ENCODE results near the gene KRTAP10-6. TPM values are rescaled to one million over a fixed set of nuclear protein-coding genes. Genes with fewer than 3 reads are reported as not detected.

Gene KRTAP10-6
- total and polyA plus RNA-seq, 2 experiments from 2014 or later, result not detected

DNA sequence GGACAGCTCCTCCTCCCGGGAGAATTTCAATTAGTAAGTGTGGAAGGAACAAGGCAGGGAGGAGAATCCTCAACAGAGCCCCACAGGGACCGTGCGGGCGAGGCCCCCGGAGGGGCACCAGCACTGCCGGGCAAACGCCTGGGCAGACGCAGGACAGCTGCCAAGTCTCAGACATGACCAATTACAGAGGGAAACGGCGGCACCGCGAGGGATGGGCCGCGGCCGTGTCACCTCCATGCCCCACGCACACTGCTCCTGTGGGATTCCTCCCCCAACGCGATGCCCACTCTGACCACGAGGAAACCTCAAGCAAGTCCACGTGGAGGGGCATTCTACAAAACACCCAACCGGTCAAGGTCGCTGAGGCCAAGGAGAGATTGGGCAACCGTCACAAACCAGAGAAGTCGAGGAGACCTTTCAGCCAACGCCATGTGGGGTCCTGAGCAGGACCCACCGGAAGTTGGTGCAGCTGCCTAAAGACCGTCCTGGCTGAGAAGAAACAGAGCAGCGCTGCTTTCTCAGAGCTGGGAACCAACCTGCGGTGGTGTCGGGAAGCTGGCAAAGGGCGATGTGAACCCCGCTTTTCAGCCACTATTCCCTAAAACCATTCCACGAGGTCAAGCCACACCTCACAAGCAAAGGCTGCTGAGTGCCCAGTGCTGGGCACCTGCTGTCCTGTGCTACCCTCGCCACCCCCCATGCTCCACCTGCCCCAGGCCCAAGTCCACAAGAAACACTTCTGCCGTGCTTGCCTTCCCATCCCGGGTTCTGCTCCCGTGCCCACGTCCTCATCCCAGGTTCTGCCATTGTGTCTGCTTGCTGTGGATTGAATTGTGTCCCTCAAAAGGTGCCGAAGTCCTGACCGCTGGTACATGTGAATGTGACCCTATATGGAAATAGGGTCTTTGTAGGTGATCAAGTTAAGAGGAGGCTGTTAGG lies 20.2 kb downstream of the KRTAP10-6 start:
- no peaks in the 10 kb centered on the region for H3K9me2 ChIP-seq (ENCODE audit: insufficient read depth)
- H3K27me3 ChIP-seq (replicated peaks; ENCODE audit: insufficient read depth), result peaks cover 5% of the 10 kb centered on the region
- TF ChIP-seq EZH2phosphoT487 (IDR thresholded peaks at IDR 0.05; ENCODE audit: insufficient read depth, low read depth) (no peak), EZH2 (IDR thresholded peaks at IDR 0.05; ENCODE audit: insufficient read depth, poor library complexity, severe bottlenecking) (no peak)
- WGBS, 2 experiments (ENCODE audit: low coverage in 1 of 2, low lambda C conversion rate in 2 of 2, missing lambda C conversion rate in 2 of 2), result 62 to 64% methylated on average over 38 to 39 of the region's 40 CpGs
- no peak overlapping the region for H2AFZ ChIP-seq
- in situ Hi-C loops (cut with MboI), result no loop called here
- H3K9ac ChIP-seq, result no peak overlapping the region
- DNase-seq, result no peak
- H3K27ac ChIP-seq, result no peak overlapping the region
- no peaks in the 10 kb centered on the region for H3F3A ChIP-seq (ENCODE audit: insufficient read depth)
- no peak overlapping the region for H3K4me2 ChIP-seq (ENCODE audit: unreplicated experiment)
- no peak overlapping the region for H3K4me3 ChIP-seq
- H4K20me1 ChIP-seq (ENCODE audit: insufficient read depth), result no peaks in the 10 kb centered on the region
- no peaks in the 10 kb centered on the region for H3K9me3 ChIP-seq (ENCODE audit: low read depth)
- H3K79me2 ChIP-seq (ENCODE audit: insufficient read depth), result no peaks in the 10 kb centered on the region
- H3K4me1 ChIP-seq (ENCODE audit: insufficient read depth), result no peaks in the 10 kb centered on the region
- H3K36me3 ChIP-seq (ENCODE audit: low read depth), result no peaks in the 10 kb centered on the region

DNA sequence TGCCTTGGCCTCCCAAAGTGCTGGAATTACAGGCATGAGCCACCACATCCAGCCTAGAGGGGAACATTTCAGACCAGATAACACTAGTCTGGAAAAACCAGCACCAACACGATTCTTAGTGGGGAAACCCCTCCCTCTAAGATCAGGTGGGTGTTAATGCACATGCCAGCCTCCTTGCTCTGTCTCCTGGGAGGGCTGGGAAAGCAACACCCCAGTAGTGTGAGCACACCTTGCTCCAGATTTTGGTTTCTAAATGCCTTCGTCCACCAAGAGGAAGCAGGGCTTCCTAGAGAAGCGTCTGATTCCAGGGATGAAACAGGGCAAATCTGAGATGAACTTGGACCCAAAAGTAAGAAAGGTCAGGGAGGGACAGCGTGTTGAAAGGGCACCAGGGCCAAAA lies 21.0 kb downstream of the KRTAP10-6 start:
- H3K9me2 ChIP-seq (ENCODE audit: insufficient read depth), result no peaks in the 10 kb centered on the region
- no peak overlapping the region for H2AFZ ChIP-seq
- no peaks in the 10 kb centered on the region for H4K20me1 ChIP-seq (ENCODE audit: insufficient read depth)
- H3K4me1 ChIP-seq (ENCODE audit: insufficient read depth), result no peaks in the 10 kb centered on the region
- no peaks in the 10 kb centered on the region for H3K79me2 ChIP-seq (ENCODE audit: insufficient read depth)
- H3K27ac ChIP-seq, result no peak overlapping the region
- H3K36me3 ChIP-seq (ENCODE audit: low read depth), result no peaks in the 10 kb centered on the region
- H3K4me3 ChIP-seq, result no peak overlapping the region
- no peak for TF ChIP-seq EZH2 (IDR thresholded peaks at IDR 0.05; ENCODE audit: insufficient read depth, poor library complexity, severe bottlenecking)
- H3K27me3 ChIP-seq (replicated peaks; ENCODE audit: insufficient read depth), result peaks cover 13% of the 10 kb centered on the region; the same call in 1 of the 2 replicates
- no peak for DNase-seq
- in situ Hi-C loops (cut with MboI), result no loop called here
- H3K4me2 ChIP-seq (ENCODE audit: unreplicated experiment), result no peak overlapping the region
- WGBS, 2 experiments (ENCODE audit: low coverage in 1 of 2, low lambda C conversion rate in 2 of 2, missing lambda C conversion rate in 2 of 2), result 21 to 26% methylated on average over 4 of the region's 4 CpGs
- H3K9me3 ChIP-seq (ENCODE audit: low read depth), result no peaks in the 10 kb centered on the region
- H3K9ac ChIP-seq, result no peak overlapping the region
- no peaks in the 10 kb centered on the region for H3F3A ChIP-seq (ENCODE audit: insufficient read depth)

DNA sequence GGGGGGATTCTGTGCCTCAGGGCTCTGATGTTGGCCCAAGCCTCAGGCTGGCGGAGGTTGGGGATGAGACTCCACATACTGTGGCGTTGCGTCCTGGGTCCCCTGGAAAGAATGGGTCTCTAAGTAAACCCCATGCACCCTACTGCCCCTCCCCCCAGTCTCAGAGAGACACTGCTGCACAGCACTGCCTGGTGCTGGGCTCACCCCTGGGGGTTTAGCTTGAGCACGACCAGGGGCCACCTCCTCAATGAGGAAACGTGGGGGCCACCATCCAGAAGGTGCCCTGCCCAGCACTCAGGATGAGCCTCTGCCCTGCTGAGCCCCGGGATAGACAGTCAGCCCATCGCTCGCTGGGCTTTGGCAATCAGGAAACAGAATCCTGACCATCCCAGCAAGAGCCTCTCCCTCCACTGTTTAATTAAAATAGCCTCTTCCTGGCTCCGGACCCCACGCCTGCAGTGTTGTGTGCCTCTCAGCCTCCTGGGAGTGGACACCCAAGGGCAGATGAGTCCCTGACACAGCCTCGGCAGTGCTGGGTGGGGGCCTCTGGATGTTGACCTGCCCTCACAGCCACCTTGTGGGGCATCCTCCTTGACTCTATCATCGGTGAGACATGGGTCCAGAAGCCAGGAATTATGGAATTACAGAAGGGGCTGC lies 22.3 kb downstream of the KRTAP10-6 start:
- no peak overlapping the region for H3K27ac ChIP-seq
- no peaks in the 10 kb centered on the region for H3F3A ChIP-seq (ENCODE audit: insufficient read depth)
- no peaks in the 10 kb centered on the region for H3K79me2 ChIP-seq (ENCODE audit: insufficient read depth)
- DNase-seq, result no peak
- H3K9me3 ChIP-seq (ENCODE audit: low read depth), result no peaks in the 10 kb centered on the region
- in situ Hi-C loops (cut with MboI), result no loop called here
- H3K9ac ChIP-seq, result no peak overlapping the region
- no peaks in the 10 kb centered on the region for H3K36me3 ChIP-seq (ENCODE audit: low read depth)
- TF ChIP-seq EZH2phosphoT487 (IDR thresholded peaks at IDR 0.05; ENCODE audit: insufficient read depth, low read depth) (no peak), EZH2 (IDR thresholded peaks at IDR 0.05; ENCODE audit: insufficient read depth, poor library complexity, severe bottlenecking) (no peak)
- no peaks in the 10 kb centered on the region for H3K4me1 ChIP-seq (ENCODE audit: insufficient read depth)
- no peaks in the 10 kb centered on the region for H3K9me2 ChIP-seq (ENCODE audit: insufficient read depth)
- no peak overlapping the region for H3K4me2 ChIP-seq (ENCODE audit: unreplicated experiment)
- H4K20me1 ChIP-seq (ENCODE audit: insufficient read depth), result no peaks in the 10 kb centered on the region
- H2AFZ ChIP-seq, result no peak overlapping the region
- H3K4me3 ChIP-seq, result no peak overlapping the region
- H3K27me3 ChIP-seq (replicated peaks; ENCODE audit: insufficient read depth), result peaks cover 14% of the 10 kb centered on the region; the same call in 1 of the 2 replicates
- 39 to 44% methylated on average over 11 to 12 of the region's 12 CpGs for WGBS, 2 experiments (ENCODE audit: low coverage in 1 of 2, low lambda C conversion rate in 2 of 2, missing lambda C conversion rate in 2 of 2)

DNA sequence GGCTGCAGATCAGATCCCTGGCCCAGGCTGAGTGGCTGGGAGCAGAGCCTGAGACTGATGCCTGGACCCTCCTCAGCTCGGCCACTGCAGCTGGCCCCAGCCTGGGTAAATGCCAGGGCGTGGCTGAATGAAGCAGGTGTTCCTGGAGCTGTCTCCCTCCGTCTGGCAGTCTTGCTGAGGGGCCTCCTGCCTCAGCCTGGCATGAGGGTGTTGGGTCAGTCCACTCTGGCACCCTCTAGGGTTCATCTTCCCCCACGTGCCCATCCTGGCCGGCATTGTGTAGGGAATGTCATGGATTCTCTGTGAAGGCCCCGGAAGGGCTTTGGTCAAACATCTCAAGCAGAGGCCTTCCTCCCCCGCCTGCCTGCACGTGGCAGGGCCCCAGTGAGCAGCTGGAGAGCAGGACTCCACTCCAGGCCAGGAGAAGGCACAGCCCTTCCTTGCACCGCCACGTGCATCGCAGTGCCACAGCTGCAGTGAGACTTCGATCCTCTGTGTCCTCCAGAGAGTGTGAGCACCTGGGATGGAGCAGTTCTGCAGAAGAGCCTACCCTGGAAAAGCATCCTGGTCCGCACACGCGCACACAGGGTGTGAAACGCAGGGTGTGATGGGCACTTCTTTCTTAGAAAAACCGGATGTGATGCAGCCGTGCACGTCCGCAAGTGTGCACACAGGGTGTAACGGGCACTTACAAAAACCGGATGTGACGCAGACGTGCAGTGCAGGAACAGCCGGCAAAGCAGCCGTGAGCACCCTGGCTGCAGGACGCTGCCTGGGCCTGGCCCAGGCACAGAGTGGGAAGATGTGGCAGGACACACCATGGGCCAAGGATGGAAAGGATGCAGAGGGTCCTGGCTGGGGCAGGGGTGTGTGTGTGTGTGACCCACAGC lies 23.4 kb downstream of the KRTAP10-6 start:
- in situ Hi-C loops (cut with MboI), result no loop called here
- Histone ChIP-seq H3F3A (ENCODE audit: insufficient read depth) (no peaks in the 10 kb centered on the region), H3K79me2 (ENCODE audit: insufficient read depth) (no peaks in the 10 kb centered on the region), H3K27me3 (replicated peaks; ENCODE audit: insufficient read depth) (peaks cover 14% of the 10 kb centered on the region; the same call in 1 of the 2 replicates), H3K4me2 (ENCODE audit: unreplicated experiment) (no peak overlapping the region), H3K4me3 (no peak overlapping the region), H3K9ac (no peak overlapping the region), H3K9me2 (ENCODE audit: insufficient read depth) (no peaks in the 10 kb centered on the region), H3K4me1 (ENCODE audit: insufficient read depth) (no peaks in the 10 kb centered on the region), H4K20me1 (ENCODE audit: insufficient read depth) (no peaks in the 10 kb centered on the region), H3K36me3 (ENCODE audit: low read depth) (no peaks in the 10 kb centered on the region), H2AFZ (no peak overlapping the region), H3K9me3 (ENCODE audit: low read depth) (no peaks in the 10 kb centered on the region), H3K27ac (no peak overlapping the region)
- DNase-seq, result no peak
- TF ChIP-seq EZH2 (IDR thresholded peaks at IDR 0.05; ENCODE audit: insufficient read depth, poor library complexity, severe bottlenecking) (no peak), EZH2phosphoT487 (IDR thresholded peaks at IDR 0.05; ENCODE audit: insufficient read depth, low read depth) (no peak)
- WGBS, 2 experiments (ENCODE audit: low coverage in 1 of 2, low lambda C conversion rate in 2 of 2, missing lambda C conversion rate in 2 of 2), result 48 to 49% methylated on average over 26 to 27 of the region's 27 CpGs
